GM08714 (cell line): ENCODE data around the gene PPP3CB.

Source experiments
- H3K4me3 ChIP-seq: fragments of 200-500 bp; sonication (Bioruptor generic); 2 replicates; pipeline ENCODE4 v1.5.1; 2014; ENCODE audit warnings: mild to moderate bottlenecking, low read length, inconsistent platforms
- ZNF274 ChIP-seq: IDR thresholded peaks from 2 replicates; pipeline ENCODE4 v1.6.1; 2012; ENCODE audit warnings: mild to moderate bottlenecking, low read depth, low read length

PPP3CB gene

DNA sequence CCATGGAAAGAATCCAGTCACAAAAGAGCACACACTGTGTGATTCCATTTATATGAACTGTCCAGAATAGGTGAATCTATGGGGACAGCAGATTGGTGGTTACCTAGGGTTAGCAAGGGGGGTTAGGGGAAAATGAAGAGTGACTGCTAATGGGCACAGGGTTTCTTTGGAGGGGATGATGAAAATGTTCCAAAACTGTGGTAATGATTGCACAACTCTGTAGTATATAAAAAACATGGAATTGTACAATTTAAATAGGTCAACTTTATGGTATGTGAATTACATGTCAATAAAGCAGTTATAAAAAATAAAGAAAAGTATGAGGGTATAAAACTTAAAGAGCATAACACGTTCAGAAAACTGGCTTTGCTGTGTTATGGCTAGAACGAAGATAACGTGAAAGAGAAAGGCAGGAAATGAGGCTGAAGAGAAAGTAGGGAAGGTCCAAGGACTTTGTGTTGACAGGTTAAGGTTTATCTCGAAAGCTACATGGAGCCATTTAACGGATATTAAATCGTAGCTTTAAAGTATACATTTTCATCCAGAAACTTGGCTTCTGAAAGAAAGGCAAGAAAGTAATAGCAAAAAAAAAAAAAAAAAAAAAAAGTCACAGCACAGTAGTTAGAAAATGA is 36.0 kb downstream of the PPP3CB start:
- no peak for TF ChIP-seq ZNF274
- no peak overlapping the region for H3K4me3 ChIP-seq

DNA sequence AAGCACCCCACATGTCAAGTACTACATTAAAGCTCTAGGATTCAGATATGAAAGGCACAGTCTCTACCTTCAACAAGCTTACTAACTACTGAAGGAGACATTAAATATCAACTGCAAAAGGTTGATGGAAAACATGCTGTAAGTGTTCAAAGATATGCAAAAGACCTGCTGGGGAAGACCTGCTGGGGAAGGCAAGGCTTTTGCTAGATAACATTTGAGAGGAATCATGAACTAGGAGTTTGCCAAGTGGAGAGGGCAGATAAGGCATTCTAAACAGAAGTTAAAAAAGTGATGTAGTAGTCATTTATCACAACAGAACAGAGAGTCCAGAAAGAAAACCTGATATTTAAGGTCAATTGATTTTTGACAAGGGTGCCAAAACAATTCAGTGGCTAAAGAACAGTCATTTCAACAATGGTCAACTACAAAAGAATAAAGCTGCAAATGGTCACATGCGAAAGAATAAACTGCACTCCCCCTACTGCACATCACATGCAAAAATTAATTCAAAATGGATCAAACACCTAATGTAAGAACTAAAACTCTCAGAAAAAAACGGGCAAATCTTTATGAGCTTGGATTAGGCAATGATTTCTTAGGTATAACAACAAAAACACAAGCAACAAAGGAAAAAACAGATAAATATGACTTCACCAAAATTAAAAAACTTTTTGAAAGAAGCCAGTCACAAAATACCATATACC is 39.5 kb downstream of the PPP3CB start:
- no peak for TF ChIP-seq ZNF274
- H3K4me3 ChIP-seq = no peak overlapping the region

GRCh38 chr10:73449113-73449512 is 46.7 kb downstream of the PPP3CB start:
- TF ChIP-seq ZNF274 = no peak
- no peak overlapping the region for H3K4me3 ChIP-seq

DNA sequence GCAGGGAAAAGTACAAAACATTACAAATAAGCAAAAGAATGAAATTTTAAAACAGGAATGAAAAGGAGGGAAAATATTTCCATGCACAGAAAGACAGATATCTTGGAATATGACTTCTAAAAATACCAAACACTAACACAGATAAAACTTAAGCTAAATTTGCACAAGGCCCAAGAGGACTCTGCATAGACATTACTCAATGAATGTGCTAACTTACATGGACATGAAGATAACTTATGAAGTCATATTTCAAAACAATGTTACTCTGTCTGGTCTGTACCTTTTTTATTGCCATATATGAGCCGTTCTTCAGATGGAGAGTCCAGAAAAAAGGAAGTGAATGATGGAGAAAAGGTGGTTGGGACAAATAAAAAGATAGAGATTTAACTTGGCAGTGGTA is 47.4 kb downstream of the PPP3CB start:
- TF ChIP-seq ZNF274 = no peak
- H3K4me3 ChIP-seq = no peak overlapping the region

GRCh38 chr10:73446926-73447325 is 48.9 kb downstream of the PPP3CB start:
- no peak for TF ChIP-seq ZNF274
- no peak overlapping the region for H3K4me3 ChIP-seq

GRCh38 chr10:73444457-73444856 is 51.4 kb downstream of the PPP3CB start:
- no peak overlapping the region for H3K4me3 ChIP-seq

DNA sequence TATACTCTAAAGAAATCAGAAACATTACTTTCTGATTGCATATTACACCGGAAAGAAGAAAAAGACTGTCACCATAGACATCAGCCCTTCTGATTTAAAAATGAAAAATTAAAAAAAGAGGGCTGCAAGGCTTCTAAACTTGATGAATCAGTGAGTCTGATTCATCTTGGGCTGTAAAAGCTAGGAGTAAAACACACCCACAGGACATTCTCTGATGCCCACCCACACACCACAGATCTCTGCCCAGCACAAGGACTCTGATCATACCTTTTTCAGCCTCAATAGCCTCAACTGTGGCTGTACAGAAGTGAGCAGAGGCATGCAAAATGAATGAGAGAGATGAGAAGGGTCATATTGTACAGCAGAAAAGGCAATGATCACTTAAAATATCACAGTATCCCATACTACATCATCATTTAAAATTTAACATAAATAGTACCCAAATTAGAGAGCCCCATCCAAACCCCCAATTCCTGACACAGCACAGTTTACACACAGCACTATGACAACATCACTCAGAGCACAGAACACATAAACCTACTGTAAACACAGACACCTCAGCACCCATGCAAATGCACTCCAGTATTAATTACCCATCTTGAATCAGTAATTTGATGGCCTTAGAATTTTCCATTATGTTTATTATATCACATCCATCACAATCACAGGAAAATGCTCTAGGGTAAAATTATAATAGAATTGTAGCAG is 56.1 kb downstream of the PPP3CB start:
- TF ChIP-seq ZNF274 = no peak
- no peak overlapping the region for H3K4me3 ChIP-seq

More at GRCh38 chr10:73444457-73444856, 51.4 kb downstream of the PPP3CB start:
- no peak for TF ChIP-seq ZNF274

DNA sequence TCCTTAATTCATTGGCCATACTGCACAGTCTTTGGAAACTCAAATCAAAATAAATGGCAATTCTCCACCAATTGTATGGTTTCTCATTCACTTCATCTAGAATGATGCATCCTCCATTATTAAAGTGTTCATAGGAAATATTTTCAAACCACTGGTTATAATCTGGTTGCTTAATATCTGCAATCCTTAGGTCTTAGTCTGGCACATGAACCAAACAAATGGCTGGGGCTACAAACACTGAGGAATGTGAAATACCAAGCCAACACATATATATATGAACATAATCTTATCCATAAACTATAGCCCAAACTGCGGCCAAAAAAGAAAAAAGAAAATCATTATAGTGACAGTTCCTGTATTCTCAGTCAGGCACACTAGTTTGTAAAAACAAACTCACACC is 56.8 kb downstream of the PPP3CB start:
- no peak overlapping the region for H3K4me3 ChIP-seq
- TF ChIP-seq ZNF274 = no peak

DNA sequence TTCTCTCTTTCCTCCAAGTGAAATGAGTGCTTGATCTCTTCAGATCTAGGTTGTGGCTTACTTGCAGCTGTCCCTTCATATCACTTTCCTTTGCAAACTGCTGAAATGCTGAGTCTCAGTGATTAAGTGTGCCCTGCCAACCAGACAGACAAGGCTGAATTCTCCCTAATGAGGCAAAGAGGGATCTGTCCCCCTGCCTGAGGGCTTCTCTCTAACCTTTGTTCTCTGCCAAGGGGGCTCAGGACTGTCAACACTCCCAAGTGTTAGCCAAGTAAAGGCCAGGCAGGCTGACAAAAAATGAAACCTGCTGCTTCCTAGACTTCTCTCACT is 62.3 kb downstream of the PPP3CB start, which contains the start of gene MSS51:
Gene MSS51 (minus strand): TSS at position 24 of the 330 bp plus-strand sequence. CDS start 5,277 bp downstream, outside the sequence.
- no peak for TF ChIP-seq ZNF274
- no peak within 1 kb of the TSS for H3K4me3 ChIP-seq

DNA sequence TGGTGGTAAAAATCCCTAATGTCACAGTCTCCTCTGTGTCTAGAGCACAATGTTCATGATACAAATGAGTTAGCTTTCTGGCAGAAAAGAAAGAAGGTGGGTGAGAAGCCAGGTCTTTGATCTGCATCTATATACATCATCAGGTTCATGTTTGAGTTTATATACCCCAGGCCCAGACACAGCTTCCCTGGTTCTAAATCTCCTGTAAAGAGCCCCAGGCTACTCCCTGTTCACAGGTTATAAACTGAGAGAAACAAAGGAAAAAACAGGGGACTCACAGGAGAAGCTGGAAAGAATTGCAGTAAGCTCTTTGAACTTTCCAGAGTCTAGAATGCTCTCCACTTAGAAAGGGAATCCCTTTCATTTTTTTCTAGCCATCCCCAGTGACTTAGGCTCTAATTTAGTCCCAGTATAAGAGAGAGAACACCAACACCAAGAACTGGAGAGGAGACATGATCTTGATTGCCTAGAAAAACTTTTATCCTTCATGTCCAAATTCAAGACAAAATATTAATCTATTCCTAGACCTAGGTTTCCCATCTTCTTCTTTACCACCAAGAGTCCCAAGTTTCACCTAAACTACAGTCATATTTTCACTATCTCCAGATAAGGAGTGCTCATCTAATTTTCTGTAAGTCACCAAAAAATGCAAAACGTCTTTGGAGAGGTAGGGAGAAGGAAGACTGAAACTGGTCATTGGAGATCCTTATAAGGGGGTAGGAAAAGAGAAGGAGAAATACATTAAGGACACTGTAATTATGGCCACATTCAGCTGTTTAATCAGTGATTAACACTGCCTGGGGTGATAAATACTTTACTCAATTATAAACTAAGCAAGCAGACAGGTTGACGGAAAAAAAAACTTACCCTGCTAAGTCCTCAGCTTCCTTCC is 62.9 kb downstream of the PPP3CB start:
- TF ChIP-seq ZNF274 = no peak
- H3K4me3 ChIP-seq = no peak overlapping the region

DNA sequence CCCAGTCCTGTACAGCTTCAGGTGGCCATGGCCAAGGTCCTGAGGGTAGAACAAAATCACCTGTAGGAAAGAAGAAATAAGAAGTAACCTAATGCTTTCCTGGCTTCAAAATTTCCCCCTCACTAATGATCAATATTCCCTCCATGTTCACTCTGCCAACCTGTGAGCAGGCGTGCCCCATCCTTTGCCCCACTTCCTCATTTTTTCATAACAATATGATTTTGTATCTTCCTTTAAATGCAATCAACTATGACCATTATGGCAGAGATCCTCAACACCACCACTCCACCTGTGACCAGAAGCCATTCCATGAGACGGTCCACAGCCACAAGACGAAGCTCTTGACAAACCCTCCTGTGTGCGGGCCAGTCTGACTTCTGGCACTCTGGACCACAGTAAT is 69.5 kb downstream of the PPP3CB start:
- no peak overlapping the region for H3K4me3 ChIP-seq
- TF ChIP-seq ZNF274 = no peak

DNA sequence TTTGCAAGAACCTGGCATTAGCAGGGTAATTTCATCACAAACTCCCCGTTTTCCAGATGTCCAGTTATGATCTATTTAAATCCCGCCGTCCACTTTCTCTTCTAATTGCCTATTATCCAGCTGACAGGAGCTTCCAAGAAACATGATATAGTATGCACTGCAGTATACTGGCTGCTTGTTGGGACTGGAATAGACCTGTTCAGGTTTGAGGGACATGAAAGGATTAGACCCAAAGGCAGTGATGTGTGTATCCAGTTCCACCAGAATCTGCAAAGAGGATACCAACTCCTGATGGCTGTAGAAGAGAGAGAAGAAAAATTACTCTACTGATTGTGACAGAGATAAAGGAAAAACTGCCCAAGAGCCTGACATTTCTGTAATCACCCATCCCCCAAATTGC is 71.3 kb downstream of the PPP3CB start:
- H3K4me3 ChIP-seq = no peak overlapping the region
- TF ChIP-seq ZNF274 = no peak

DNA sequence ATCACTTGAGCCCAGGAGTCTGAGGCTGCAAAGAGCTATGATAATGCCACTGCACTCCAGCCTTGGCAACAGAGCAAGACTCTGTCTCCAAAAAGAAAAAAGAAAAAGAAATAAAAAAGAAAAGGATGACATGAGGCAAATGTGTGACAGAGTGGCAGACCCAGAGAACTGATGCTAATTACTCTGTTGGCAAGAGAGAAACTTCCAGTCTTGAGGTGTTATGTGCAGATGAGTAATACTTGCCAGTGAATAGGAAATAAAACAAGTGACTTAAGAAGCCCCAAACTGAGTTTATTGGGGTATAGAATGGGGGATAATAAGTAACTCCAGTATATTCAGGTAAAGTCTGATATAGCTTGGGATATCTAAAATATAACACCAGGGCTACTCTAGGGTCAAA is 72.5 kb downstream of the PPP3CB start:
- no peak overlapping the region for H3K4me3 ChIP-seq
- TF ChIP-seq ZNF274 = no peak

GRCh38 chr10:73416571-73416970 is 79.3 kb downstream of the PPP3CB start:
- no peak for TF ChIP-seq ZNF274
- no peak overlapping the region for H3K4me3 ChIP-seq
